SK-N-SH treated with all-trans-retinoic acid at 6 μM for 48 hours (cell line): ENCODE measurements around the gene PPM1B.

ENCODE experiments used
- ARNTL ChIP-seq: fragments of 450-650 bp; formaldehyde crosslinking; IDR thresholded peaks from 2 replicates; pipeline ENCODE4 v1.5.0; 2020; ENCODE audit warnings: low read depth, mild to moderate bottlenecking, moderate library complexity, borderline replicate concordance
- OSR1 ChIP-seq: fragments of 250-450 bp; sonication (Bioruptor Pico); IDR thresholded peaks from 2 replicates; pipeline ENCODE4 v1.8.0; 2022; ENCODE audit warnings: moderate library complexity, mild to moderate bottlenecking, inconsistent platforms
- RARB ChIP-seq: fragments of 250-450 bp; sonication (Bioruptor Pico); IDR thresholded peaks from 2 replicates; pipeline ENCODE4 v1.8.0; 2021; ENCODE audit warnings: mild to moderate bottlenecking, moderate library complexity
- SNAI2 ChIP-seq: fragments of 250-450 bp; sonication (Bioruptor Pico); IDR thresholded peaks from 2 replicates; pipeline ENCODE4 v1.5.0; 2020; ENCODE audit warnings: mild to moderate bottlenecking, moderate library complexity
- TCF4 ChIP-seq: fragments of 250-450 bp; sonication (Bioruptor Pico); IDR thresholded peaks from 2 replicates; pipeline ENCODE4 v1.8.0; 2021; ENCODE audit warnings: mild to moderate bottlenecking, moderate library complexity, borderline replicate concordance
- TOX ChIP-seq: fragments of 250-450 bp; sonication (Bioruptor Pico); IDR thresholded peaks from 2 replicates; pipeline ENCODE4 v1.8.0; 2021; ENCODE audit warnings: mild to moderate bottlenecking, moderate library complexity, borderline replicate concordance
- ZC3H10 ChIP-seq: fragments of 250-450 bp; sonication (Bioruptor Pico); IDR thresholded peaks from 2 replicates; pipeline ENCODE4 v1.5.1; 2021; ENCODE audit warnings: mild to moderate bottlenecking, moderate library complexity
- ZNF565 ChIP-seq: fragments of 450-650 bp; formaldehyde crosslinking; conservative IDR thresholded peaks from 2 replicates; pipeline ENCODE4 v1.5.0; 2020; ENCODE audit warnings: low read depth, mild to moderate bottlenecking, moderate library complexity
- ZNF8 ChIP-seq: fragments of 450-650 bp; formaldehyde crosslinking; IDR thresholded peaks from 2 replicates; pipeline ENCODE4 v1.5.0; 2020; ENCODE audit warnings: mild to moderate bottlenecking, moderate library complexity
- TF ChIP-seq, protein P1 (sequence below): fragments of 250-450 bp; sonication (Bioruptor Pico); IDR thresholded peaks from 2 replicates; pipeline ENCODE4 v1.5.1; 2020; ENCODE audit warnings: low read depth, mild to moderate bottlenecking, moderate library complexity
- TF ChIP-seq, protein P2 (sequence below): fragments of 250-450 bp; sonication (Bioruptor Pico); IDR thresholded peaks from 2 replicates; pipeline ENCODE4 v1.5.1; 2021; ENCODE audit warnings: mild to moderate bottlenecking, moderate library complexity
- TF ChIP-seq, protein P3 (sequence below): fragments of 250-450 bp; sonication (Bioruptor Pico); IDR thresholded peaks from 2 replicates; pipeline ENCODE4 v1.8.0; 2020; ENCODE audit warnings: mild to moderate bottlenecking, moderate library complexity, borderline replicate concordance

DNA sequence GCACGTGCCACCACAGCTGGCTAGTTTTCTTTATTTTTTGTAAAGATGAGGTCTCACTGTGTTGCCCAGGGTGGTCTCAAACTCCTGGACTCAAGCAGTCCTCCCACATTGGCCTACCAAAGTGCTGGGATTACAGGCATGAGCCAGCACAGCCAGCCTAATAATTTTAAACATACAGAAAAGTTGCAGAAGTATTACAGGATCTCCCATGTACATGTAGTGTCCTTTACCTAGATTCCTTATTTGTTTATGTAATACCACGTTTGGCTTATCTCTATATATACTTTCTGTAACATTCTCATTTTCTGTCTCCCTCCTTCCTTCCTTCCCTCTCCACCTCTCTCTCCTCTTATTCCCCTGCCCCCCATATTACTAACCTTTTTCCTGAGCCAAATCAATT is 41.7 kb downstream of the PPM1B start:
- no peak for TF ChIP-seq ZNF8
- no peak for TF ChIP-seq SNAI2 (CRISPR knock-in tag)
- TF ChIP-seq, protein P1, sequence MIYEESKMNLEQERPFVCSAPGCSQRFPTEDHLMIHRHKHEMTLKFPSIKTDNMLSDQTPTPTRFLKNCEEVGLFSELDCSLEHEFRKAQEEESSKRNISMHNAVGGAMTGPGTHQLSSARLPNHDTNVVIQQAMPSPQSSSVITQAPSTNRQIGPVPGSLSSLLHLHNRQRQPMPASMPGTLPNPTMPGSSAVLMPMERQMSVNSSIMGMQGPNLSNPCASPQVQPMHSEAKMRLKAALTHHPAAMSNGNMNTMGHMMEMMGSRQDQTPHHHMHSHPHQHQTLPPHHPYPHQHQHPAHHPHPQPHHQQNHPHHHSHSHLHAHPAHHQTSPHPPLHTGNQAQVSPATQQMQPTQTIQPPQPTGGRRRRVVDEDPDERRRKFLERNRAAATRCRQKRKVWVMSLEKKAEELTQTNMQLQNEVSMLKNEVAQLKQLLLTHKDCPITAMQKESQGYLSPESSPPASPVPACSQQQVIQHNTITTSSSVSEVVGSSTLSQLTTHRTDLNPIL: no peak
- no peak for TF ChIP-seq ARNTL (CRISPR knock-in tag)
- no peak for TF ChIP-seq ZNF565 (CRISPR knock-in tag)
- TF ChIP-seq RARB (CRISPR knock-in tag): no peak
- TF ChIP-seq, protein P2, sequence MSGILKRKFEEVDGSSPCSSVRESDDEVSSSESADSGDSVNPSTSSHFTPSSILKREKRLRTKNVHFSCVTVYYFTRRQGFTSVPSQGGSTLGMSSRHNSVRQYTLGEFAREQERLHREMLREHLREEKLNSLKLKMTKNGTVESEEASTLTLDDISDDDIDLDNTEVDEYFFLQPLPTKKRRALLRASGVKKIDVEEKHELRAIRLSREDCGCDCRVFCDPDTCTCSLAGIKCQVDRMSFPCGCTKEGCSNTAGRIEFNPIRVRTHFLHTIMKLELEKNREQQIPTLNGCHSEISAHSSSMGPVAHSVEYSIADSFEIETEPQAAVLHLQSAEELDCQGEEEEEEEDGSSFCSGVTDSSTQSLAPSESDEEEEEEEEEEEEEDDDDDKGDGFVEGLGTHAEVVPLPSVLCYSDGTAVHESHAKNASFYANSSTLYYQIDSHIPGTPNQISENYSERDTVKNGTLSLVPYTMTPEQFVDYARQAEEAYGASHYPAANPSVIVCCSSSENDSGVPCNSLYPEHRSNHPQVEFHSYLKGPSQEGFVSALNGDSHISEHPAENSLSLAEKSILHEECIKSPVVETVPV: no peak
- TF ChIP-seq, protein P3, sequence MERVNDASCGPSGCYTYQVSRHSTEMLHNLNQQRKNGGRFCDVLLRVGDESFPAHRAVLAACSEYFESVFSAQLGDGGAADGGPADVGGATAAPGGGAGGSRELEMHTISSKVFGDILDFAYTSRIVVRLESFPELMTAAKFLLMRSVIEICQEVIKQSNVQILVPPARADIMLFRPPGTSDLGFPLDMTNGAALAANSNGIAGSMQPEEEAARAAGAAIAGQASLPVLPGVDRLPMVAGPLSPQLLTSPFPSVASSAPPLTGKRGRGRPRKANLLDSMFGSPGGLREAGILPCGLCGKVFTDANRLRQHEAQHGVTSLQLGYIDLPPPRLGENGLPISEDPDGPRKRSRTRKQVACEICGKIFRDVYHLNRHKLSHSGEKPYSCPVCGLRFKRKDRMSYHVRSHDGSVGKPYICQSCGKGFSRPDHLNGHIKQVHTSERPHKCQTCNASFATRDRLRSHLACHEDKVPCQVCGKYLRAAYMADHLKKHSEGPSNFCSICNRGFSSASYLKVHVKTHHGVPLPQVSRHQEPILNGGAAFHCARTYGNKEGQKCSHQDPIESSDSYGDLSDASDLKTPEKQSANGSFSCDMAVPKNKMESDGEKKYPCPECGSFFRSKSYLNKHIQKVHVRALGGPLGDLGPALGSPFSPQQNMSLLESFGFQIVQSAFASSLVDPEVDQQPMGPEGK (CRISPR knock-in tag): no peak
- no peak for TF ChIP-seq OSR1 (CRISPR knock-in tag)
- TF ChIP-seq ZC3H10 (CRISPR knock-in tag): no peak
- no peak for TF ChIP-seq TOX (CRISPR knock-in tag)
- no peak for TF ChIP-seq TCF4 (CRISPR knock-in tag)
